Epithelial cell of esophagus (primary cell): ENCODE data around the gene H2BK1.

ENCODE experiments used
- DNase-seq: peaks from one replicate; pipeline ENCODE4 v3.0.0; 2010; ENCODE audit warnings: low read depth
- H3K4me3 ChIP-seq: 2 replicates; pipeline ENCODE4 v1.5.1; 2011; ENCODE audit warnings: mild to moderate bottlenecking, low read length, control low read depth
- CTCF ChIP-seq: IDR thresholded peaks from 2 replicates; pipeline ENCODE4 v1.5.1; 2011; ENCODE audit warnings: low read depth, mild to moderate bottlenecking, low read length, control low read depth, inconsistent platforms; ENCODE audit not compliant: insufficient read depth; ENCODE audit errors: missing control alignments

H2BK1 gene

GRCh38 chr7:151241755-151242096 is 31.4 kb upstream of the H2BK1 start:
- no peak for DNase-seq
- no peak for TF ChIP-seq CTCF
- H3K4me3 ChIP-seq: no peak overlapping the region

GRCh38 chr7:151240942-151241754 is 30.9 kb upstream of the H2BK1 start:
- DNase-seq: no peak
- no peak overlapping the region for H3K4me3 ChIP-seq
- TF ChIP-seq CTCF: no peak

- no peak overlapping the region for H3K4me3 ChIP-seq
- TF ChIP-seq CTCF: no peak
These were observed 30.2 kb upstream of the H2BK1 start for GRCh38 chr7:151240536-151240935.

GRCh38 chr7:151239837-151240459 is 29.7 kb upstream of the H2BK1 start:
- H3K4me3 ChIP-seq: no peak overlapping the region
- no peak for DNase-seq
- TF ChIP-seq CTCF: no peak

More at GRCh38 chr7:151240536-151240935, 30.2 kb upstream of the H2BK1 start:
- no peak for DNase-seq

GRCh38 chr7:151238924-151239836 is 28.9 kb upstream of the H2BK1 start:
- no peak overlapping the region for H3K4me3 ChIP-seq
- DNase-seq: no peak
- TF ChIP-seq CTCF: no peak

- DNase-seq: no peak
- H3K4me3 ChIP-seq: no peak overlapping the region
- TF ChIP-seq CTCF: no peak
These were observed 28.0 kb upstream of the H2BK1 start for GRCh38 chr7:151238190-151238810.
